Gastrocnemius medialis (tissue), 4 donors: ENCODE measurements around the gene WDR35. TPM values are rescaled to one million over a fixed set of nuclear protein-coding genes. Genes with fewer than 3 reads are reported as not detected.
"Not testable (repeated sequence)": the region's sequence is repeated elsewhere in the genome, so short reads cannot be mapped to it uniquely, and the experiment has no call there.

Source experiments
- ATAC-seq, 2 donors: fragments of 150-250 bp; one replicate each; pipeline ENCODE4 v1.9.1; 2016
- DNase-seq, 2 donors: peaks; one replicate each; pipeline ENCODE4 v3.0.0-alpha.2; 2019
- H3K27ac ChIP-seq, 4 donors: fragments of 200-600 bp; sonication (generic); 1 replicate in 1 of 4; 2 replicates in 3 of 4; pipeline ENCODE4 v1.5.1; 2016 to 2018; ENCODE audit warnings: mild to moderate bottlenecking in 2 of 4, moderate library complexity in 1 of 4
- H3K27me3 ChIP-seq, 3 donors: fragments of 200-600 bp; sonication (generic) in 2 of 3; 1 replicate in 1 of 3; 2 replicates in 2 of 3; pipeline versions ENCODE4 v1.5.1 to v1.6.0; 2016 to 2019; ENCODE audit warnings: mild to moderate bottlenecking in 1 of 3, moderate library complexity in 1 of 3
- H3K36me3 ChIP-seq, 2 donors: fragments of 200-600 bp; sonication (generic) in 1 of 2; one replicate each; pipeline ENCODE4 v1.5.1; 2017 to 2018
- H3K4me1 ChIP-seq, 2 donors: fragments of 200-600 bp; sonication (generic) in 1 of 2; one replicate each; pipeline ENCODE4 v1.5.1; 2016 to 2017; ENCODE audit warnings: mild to moderate bottlenecking in 2 of 2
- H3K4me3 ChIP-seq, 4 donors: fragments of 200-600 bp; sonication (generic) in 3 of 4; 1 replicate in 1 of 4; 2 replicates in 3 of 4; pipeline ENCODE4 v1.5.1; 2016 to 2019; ENCODE audit warnings: mild to moderate bottlenecking in 2 of 4
- H3K9me3 ChIP-seq, 3 donors: fragments of 200-600 bp; sonication (generic) in 2 of 3; 1 replicate in 1 of 3; 2 replicates in 2 of 3; pipeline ENCODE4 v1.5.1; 2016 to 2019
- POLR2A ChIP-seq, 2 donors: fragments of 450-650 bp; IDR thresholded peaks; one replicate each; pipeline ENCODE4 v1.6.1; 2017; ENCODE audit warnings: antibody characterized with exemption in 2 of 2, mild to moderate bottlenecking in 2 of 2, moderate library complexity in 2 of 2
- in situ Hi-C, 4 donors: fragments of 200-750 bp; cut with MboI; loops; one replicate each; pipeline versions ENCODE4 v1.15.0 to v1.8.0; 2017; ENCODE audit warnings: low sequenced_read_pairs in 4 of 4
- intact Hi-C: fragments of 100-400 bp; cut with DNase I; formaldehyde crosslinking; loops from one replicate; pipeline ENCODE4 v1.15.1; 2023; ENCODE audit warnings: low total_unique reads
- total RNA-seq, 4 donors: library from RNA; depleted of rRNA; stranded (reverse); fragments of >200 nt; gene quantifications; one replicate each; pipeline versions ENCODE4 v1.1.0 to v1.2.3, GENCODE V29; 2016
- TF ChIP-seq, protein P1 (sequence below), 5 experiments: fragments of 450-650 bp in 3 of 5; fragments of 200-600 bp in 2 of 5; sonication (generic) in 2 of 5; IDR thresholded peaks in 4 of 5; conservative IDR thresholded peaks in 1 of 5; 1 replicate in 4 of 5; 2 replicates in 1 of 5; pipeline ENCODE4 v1.5.1; 2016 to 2019; ENCODE audit warnings: antibody characterized with exemption in 5 of 5, mild to moderate bottlenecking in 3 of 5, moderate library complexity in 3 of 5

Gene WDR35
- total RNA-seq, 4 donors from 2014 or later = 3.3 to 4.5 (median 3.7) TPM

- Histone ChIP-seq H3K9me3 (no peaks in the 10 kb centered on the region), H3K27me3 (no peaks in the 10 kb centered on the region), H3K4me1 (no peaks in the 10 kb centered on the region), H3K27ac (no peak overlapping the region), H3K36me3 (no peaks in the 10 kb centered on the region), H3K4me3 (no peak overlapping the region)
- ATAC-seq = no peak
- DNase-seq = no peak
- in situ Hi-C loops = no loop called here
- intact Hi-C loops = no loop called here
- TF ChIP-seq, protein P1, sequence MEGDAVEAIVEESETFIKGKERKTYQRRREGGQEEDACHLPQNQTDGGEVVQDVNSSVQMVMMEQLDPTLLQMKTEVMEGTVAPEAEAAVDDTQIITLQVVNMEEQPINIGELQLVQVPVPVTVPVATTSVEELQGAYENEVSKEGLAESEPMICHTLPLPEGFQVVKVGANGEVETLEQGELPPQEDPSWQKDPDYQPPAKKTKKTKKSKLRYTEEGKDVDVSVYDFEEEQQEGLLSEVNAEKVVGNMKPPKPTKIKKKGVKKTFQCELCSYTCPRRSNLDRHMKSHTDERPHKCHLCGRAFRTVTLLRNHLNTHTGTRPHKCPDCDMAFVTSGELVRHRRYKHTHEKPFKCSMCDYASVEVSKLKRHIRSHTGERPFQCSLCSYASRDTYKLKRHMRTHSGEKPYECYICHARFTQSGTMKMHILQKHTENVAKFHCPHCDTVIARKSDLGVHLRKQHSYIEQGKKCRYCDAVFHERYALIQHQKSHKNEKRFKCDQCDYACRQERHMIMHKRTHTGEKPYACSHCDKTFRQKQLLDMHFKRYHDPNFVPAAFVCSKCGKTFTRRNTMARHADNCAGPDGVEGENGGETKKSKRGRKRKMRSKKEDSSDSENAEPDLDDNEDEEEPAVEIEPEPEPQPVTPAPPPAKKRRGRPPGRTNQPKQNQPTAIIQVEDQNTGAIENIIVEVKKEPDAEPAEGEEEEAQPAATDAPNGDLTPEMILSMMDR (IDR thresholded peaks at IDR 0.05 in 4 of 5, conservative IDR thresholded peaks at IDR 0.05 in 1 of 5) = no peak
- no peak for TF ChIP-seq POLR2A (IDR thresholded peaks at IDR 0.05)
These were observed 108.5 kb downstream of the WDR35 start for GRCh38 chr2:19881221-19881907.

DNA sequence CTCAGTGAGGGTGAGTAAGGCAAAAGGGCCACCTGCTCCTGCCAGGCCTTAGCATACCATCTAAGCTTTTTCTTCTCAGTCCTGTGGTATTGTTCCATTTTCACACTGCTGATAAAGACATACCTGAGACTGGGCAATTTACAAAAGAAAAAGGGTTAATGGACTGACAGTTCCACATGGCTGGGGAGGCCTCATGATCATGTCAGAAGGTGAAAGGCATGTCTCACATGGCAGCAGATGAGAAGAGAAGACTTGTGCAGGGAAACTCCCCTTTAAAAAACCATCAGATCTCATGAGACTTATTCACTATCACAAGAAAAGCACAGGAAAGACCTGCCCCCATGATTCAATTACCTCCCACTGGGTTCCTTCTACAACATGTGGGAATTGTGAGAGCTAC, 109.7 kb downstream of the WDR35 start:
- intact Hi-C loops, in situ Hi-C loops, DNase-seq, H3K9me3 ChIP-seq, H3K4me1 ChIP-seq, H3K27me3 ChIP-seq, H3K36me3 ChIP-seq, H3K27ac ChIP-seq, H3K4me3 ChIP-seq, ATAC-seq: not testable (repeated sequence)

DNA sequence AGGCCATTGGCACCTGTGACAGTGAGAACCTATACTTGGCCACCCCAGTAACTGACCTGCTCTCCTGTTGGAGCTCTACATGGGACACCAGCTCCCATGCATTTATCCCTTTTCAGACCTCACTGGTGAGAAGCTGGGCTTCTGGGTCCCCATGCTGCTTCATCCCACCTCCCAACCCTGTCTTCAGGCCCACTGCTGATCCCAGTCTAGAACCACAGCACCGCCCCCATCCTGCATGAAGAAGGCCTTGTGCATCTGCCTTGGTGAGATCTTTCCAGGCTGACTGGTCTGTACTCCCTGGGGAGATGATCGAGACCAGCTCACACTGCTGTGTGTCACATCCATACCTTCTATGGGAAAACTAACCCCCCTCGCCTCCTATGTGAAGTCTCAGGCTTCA, 110.8 kb downstream of the WDR35 start:
- H3K27ac ChIP-seq = no peak overlapping the region
- intact Hi-C loops (no loop called here), in situ Hi-C loops (no loop called here)
- no peak overlapping the region for H3K4me3 ChIP-seq
- TF ChIP-seq, protein P1 (IDR thresholded peaks at IDR 0.05 in 4 of 5, conservative IDR thresholded peaks at IDR 0.05 in 1 of 5) = no peak
- TF ChIP-seq POLR2A (IDR thresholded peaks at IDR 0.05) = no peak
- no peaks in the 10 kb centered on the region for H3K9me3 ChIP-seq
- no peaks in the 10 kb centered on the region for H3K4me1 ChIP-seq
- H3K27me3 ChIP-seq = no peaks in the 10 kb centered on the region
- no peaks in the 10 kb centered on the region for H3K36me3 ChIP-seq
- DNase-seq = no peak
- no peak for ATAC-seq

- H3K9me3 ChIP-seq = no peaks in the 10 kb centered on the region
- TF ChIP-seq, protein P1 (IDR thresholded peaks at IDR 0.05 in 4 of 5, conservative IDR thresholded peaks at IDR 0.05 in 1 of 5) = no peak
- TF ChIP-seq POLR2A (IDR thresholded peaks at IDR 0.05) = no peak
- H3K4me3 ChIP-seq = no peak overlapping the region
- ATAC-seq = no peak
- H3K4me1 ChIP-seq = no peaks in the 10 kb centered on the region
- intact Hi-C loops (no loop called here), in situ Hi-C loops (no loop called here)
- DNase-seq = no peak
- no peaks in the 10 kb centered on the region for H3K36me3 ChIP-seq
- no peak overlapping the region for H3K27ac ChIP-seq
- no peaks in the 10 kb centered on the region for H3K27me3 ChIP-seq
These were observed 111.4 kb downstream of the WDR35 start for GRCh38 chr2:19878268-19879046.

DNA sequence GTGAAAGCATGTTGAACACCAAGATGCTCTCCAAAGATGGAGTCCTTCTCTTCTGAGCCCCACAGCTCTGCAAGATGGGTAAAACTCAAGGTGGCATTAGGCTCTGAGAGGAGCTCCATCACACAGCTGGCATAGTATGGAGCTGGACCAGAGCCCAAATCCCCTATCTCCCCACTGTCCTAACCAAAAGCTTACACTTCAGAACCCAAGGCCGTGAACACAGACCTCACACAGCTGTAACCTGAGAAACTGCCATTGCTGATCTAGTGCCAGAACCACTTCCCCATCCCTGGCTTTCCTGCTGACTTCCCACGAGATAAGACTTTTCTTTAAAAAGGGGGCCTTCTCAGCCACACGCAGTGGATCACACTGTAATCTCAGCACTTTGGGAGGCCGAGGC, 113.2 kb downstream of the WDR35 start:
- Histone ChIP-seq H3K4me3 (no peak overlapping the region), H3K27ac (no peak overlapping the region), H3K4me1 (no peaks in the 10 kb centered on the region), H3K27me3 (no peaks in the 10 kb centered on the region), H3K9me3 (no peaks in the 10 kb centered on the region), H3K36me3 (no peaks in the 10 kb centered on the region)
- intact Hi-C loops (no loop called here), in situ Hi-C loops (no loop called here)
- DNase-seq = no peak
- ATAC-seq = no peak
- TF ChIP-seq, protein P1 (IDR thresholded peaks at IDR 0.05 in 4 of 5, conservative IDR thresholded peaks at IDR 0.05 in 1 of 5) = no peak
- TF ChIP-seq POLR2A (IDR thresholded peaks at IDR 0.05) = no peak
